ENCODE data around the gene TMEM132D. TPM values are rescaled to one million over a fixed set of nuclear protein-coding genes. Genes with fewer than 3 reads are reported as not detected.

Gene TMEM132D
- total RNA-seq, 2 donors from 2014 or later: not detected

DNA sequence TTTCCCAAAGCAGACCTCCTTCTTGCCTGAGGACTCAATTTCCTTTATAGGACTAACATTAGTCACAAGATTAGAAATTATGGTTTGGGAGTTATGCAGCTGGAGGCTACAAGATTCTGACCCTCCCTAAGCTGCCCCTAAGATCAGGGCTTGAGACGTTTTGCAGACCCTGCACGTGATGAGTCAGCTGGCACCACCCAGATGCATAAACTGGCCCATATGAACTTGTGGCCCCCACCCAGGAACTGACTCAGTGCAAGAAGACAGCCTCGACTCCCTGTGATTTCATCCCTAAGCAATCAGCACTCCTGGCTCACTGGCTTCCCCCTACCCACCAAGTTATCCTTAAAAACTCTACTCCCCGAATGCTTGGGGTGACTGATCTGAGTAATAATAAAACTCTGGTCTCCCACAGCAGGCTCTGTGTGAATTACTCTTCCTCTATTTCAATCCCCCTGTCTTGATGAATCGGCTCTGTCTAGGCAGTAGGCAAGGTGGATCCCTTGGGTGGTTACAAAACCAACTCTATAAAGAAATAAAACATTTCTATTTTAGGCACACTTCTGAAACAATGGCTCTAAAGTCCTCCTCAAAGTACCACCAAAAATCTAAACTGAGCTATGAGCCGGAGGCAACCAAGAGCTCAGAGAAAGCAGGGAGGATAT is 233.4 kb downstream of the TMEM132D start:
- H3K27me3 ChIP-seq (replicated peaks; ENCODE audit: insufficient read depth): no peaks in the 10 kb centered on the region
- TF ChIP-seq, protein P1, sequence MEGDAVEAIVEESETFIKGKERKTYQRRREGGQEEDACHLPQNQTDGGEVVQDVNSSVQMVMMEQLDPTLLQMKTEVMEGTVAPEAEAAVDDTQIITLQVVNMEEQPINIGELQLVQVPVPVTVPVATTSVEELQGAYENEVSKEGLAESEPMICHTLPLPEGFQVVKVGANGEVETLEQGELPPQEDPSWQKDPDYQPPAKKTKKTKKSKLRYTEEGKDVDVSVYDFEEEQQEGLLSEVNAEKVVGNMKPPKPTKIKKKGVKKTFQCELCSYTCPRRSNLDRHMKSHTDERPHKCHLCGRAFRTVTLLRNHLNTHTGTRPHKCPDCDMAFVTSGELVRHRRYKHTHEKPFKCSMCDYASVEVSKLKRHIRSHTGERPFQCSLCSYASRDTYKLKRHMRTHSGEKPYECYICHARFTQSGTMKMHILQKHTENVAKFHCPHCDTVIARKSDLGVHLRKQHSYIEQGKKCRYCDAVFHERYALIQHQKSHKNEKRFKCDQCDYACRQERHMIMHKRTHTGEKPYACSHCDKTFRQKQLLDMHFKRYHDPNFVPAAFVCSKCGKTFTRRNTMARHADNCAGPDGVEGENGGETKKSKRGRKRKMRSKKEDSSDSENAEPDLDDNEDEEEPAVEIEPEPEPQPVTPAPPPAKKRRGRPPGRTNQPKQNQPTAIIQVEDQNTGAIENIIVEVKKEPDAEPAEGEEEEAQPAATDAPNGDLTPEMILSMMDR (IDR thresholded peaks at IDR 0.05): no peak
- no peak for DNase-seq (ENCODE audit: low spot score)
- H3K4me3 ChIP-seq: no peak overlapping the region
- ATAC-seq (ENCODE audit: insufficient number of reproducible peaks, low FRiP score, low read depth): no peak
- no peaks in the 10 kb centered on the region for H3K9me3 ChIP-seq
- H3K4me1 ChIP-seq (ENCODE audit: control insufficient read depth in 1 of 2, low read depth in 2 of 2): no peaks in the 10 kb centered on the region
- no peaks in the 10 kb centered on the region for H3K36me3 ChIP-seq
- H3K27ac ChIP-seq: no peak overlapping the region

- TF ChIP-seq, protein P1 (IDR thresholded peaks at IDR 0.05): no peak
- Histone ChIP-seq H3K27ac (no peak overlapping the region), H3K4me3 (no peak overlapping the region), H3K4me1 (ENCODE audit: control insufficient read depth in 1 of 2, low read depth in 2 of 2) (no peaks in the 10 kb centered on the region), H3K27me3 (replicated peaks; ENCODE audit: insufficient read depth) (no peaks in the 10 kb centered on the region), H3K36me3 (no peaks in the 10 kb centered on the region), H3K9me3 (no peaks in the 10 kb centered on the region)
- DNase-seq (ENCODE audit: low spot score) (no peak), ATAC-seq (ENCODE audit: insufficient number of reproducible peaks, low FRiP score, low read depth) (no peak)
Measured at GRCh38 chr12:129665414-129665813, 238.4 kb downstream of the TMEM132D start.

GRCh38 chr12:129662234-129662633 is 241.6 kb downstream of the TMEM132D start:
- Histone ChIP-seq H3K4me1 (ENCODE audit: control insufficient read depth in 1 of 2, low read depth in 2 of 2) (no peaks in the 10 kb centered on the region), H3K9me3 (no peaks in the 10 kb centered on the region), H3K36me3 (no peaks in the 10 kb centered on the region), H3K27ac (no peak overlapping the region), H3K27me3 (replicated peaks; ENCODE audit: insufficient read depth) (no peaks in the 10 kb centered on the region), H3K4me3 (no peak overlapping the region)
- DNase-seq (ENCODE audit: low spot score) (no peak), ATAC-seq (ENCODE audit: insufficient number of reproducible peaks, low FRiP score, low read depth) (no peak)
- TF ChIP-seq, protein P1 (IDR thresholded peaks at IDR 0.05): no peak

DNA sequence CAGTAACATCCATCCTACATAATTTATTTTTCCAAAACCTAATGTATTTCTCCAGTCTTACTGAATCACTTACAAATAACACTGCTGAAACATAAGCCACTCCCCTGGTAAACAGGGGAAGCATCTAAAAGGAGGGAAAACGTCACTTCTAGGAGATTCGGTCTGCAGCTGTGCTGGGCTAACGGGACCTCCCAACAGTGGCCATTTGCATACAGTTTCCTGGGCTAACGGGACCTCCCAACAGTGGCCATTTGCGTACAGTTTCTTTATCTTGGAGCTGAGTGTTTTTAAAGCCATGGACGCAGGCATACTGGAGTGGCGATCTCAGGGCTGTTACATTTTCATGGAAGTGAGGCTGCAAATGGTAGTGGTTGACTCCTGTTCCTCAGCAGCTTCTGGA is 242.9 kb downstream of the TMEM132D start:
- no peak overlapping the region for H3K27ac ChIP-seq
- H3K4me1 ChIP-seq (ENCODE audit: control insufficient read depth in 1 of 2, low read depth in 2 of 2): no peaks in the 10 kb centered on the region
- ATAC-seq (ENCODE audit: insufficient number of reproducible peaks, low FRiP score, low read depth): no peak
- H3K27me3 ChIP-seq (replicated peaks; ENCODE audit: insufficient read depth): no peaks in the 10 kb centered on the region
- TF ChIP-seq, protein P1 (IDR thresholded peaks at IDR 0.05): no peak
- H3K36me3 ChIP-seq: no peaks in the 10 kb centered on the region
- H3K4me3 ChIP-seq: no peak overlapping the region
- H3K9me3 ChIP-seq: no peaks in the 10 kb centered on the region
- no peak for DNase-seq (ENCODE audit: low spot score)

GRCh38 chr12:129659961-129660622 is 243.7 kb downstream of the TMEM132D start:
- no peak for DNase-seq (ENCODE audit: low spot score)
- H3K4me3 ChIP-seq: no peak overlapping the region
- no peaks in the 10 kb centered on the region for H3K9me3 ChIP-seq
- TF ChIP-seq, protein P1 (IDR thresholded peaks at IDR 0.05): no peak
- no peak overlapping the region for H3K27ac ChIP-seq
- no peaks in the 10 kb centered on the region for H3K27me3 ChIP-seq (replicated peaks; ENCODE audit: insufficient read depth)
- no peaks in the 10 kb centered on the region for H3K36me3 ChIP-seq
- no peaks in the 10 kb centered on the region for H3K4me1 ChIP-seq (ENCODE audit: control insufficient read depth in 1 of 2, low read depth in 2 of 2)
- no peak for ATAC-seq (ENCODE audit: insufficient number of reproducible peaks, low FRiP score, low read depth)

Data from thoracic aorta (tissue), 2 donors.